GM20000 (cell line): Measurements from ENCODE around the gene EPB41L1.
A peak's percentile ranks its signal among the peaks of the same experiment; 100 is the strongest.

Experiments
- DNase-seq: peaks from one replicate; pipeline ENCODE4 v3.0.0; 2012; ENCODE audit warnings: low spot score
- TF ChIP-seq, protein P1 (sequence below): IDR thresholded peaks from 2 replicates; pipeline ENCODE4 v1.5.1; 2012; ENCODE audit warnings: mild to moderate bottlenecking, control low read depth; ENCODE audit errors: extremely low read depth, missing control alignments

EPB41L1 gene

DNA sequence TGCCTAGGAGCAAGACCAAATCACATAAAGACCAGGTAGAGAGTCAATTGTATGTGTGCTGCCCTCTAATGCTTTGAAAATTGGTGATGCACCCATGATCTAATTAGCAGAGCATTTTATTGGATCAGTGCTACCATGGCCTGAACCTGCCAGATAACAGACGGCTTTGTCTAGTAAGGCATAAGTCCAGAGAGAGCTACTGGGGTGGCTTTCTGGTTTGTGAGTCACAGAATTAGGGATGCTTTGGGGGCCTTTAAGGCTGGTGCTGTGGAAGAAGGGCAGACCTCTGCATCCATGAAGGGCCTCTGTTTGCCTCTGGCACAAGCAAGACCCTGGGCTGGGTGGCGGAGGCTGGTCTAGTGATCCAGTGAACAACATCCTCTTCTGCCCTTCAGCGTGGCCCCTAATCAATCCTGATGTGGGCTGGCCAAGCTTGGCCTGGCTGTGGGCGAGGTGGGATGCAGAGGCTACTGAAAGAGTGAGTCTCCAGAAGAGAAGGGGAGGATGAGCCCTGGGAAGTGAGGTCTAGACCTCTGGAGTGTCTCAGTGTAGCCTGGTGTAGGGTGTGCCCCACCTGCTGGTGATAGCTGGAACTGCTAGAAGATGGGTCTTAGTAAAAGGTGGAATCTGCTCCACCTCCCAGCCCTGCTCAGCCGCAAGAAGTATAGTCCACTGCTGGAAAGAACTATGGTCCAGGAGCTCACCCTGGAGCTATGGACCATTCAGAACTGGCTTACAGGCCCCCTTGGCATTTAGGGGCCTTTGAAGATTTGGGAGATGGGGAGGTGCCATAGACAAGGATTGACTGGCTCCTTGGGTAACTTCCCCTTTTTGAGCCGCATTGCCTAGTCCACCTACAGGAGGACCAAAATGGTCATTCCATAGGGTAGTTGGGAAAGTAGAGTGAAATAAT is 45.1 kb downstream of the EPB41L1 start:
- DNase-seq, result peak; percentile 80
- TF ChIP-seq, protein P1, sequence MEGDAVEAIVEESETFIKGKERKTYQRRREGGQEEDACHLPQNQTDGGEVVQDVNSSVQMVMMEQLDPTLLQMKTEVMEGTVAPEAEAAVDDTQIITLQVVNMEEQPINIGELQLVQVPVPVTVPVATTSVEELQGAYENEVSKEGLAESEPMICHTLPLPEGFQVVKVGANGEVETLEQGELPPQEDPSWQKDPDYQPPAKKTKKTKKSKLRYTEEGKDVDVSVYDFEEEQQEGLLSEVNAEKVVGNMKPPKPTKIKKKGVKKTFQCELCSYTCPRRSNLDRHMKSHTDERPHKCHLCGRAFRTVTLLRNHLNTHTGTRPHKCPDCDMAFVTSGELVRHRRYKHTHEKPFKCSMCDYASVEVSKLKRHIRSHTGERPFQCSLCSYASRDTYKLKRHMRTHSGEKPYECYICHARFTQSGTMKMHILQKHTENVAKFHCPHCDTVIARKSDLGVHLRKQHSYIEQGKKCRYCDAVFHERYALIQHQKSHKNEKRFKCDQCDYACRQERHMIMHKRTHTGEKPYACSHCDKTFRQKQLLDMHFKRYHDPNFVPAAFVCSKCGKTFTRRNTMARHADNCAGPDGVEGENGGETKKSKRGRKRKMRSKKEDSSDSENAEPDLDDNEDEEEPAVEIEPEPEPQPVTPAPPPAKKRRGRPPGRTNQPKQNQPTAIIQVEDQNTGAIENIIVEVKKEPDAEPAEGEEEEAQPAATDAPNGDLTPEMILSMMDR, result peak; percentile 86

- DNase-seq, result no peak
- TF ChIP-seq, protein P1, result no peak
Observed at GRCh38 chr20:36200451-36200850, 45.9 kb downstream of the EPB41L1 start.

DNA sequence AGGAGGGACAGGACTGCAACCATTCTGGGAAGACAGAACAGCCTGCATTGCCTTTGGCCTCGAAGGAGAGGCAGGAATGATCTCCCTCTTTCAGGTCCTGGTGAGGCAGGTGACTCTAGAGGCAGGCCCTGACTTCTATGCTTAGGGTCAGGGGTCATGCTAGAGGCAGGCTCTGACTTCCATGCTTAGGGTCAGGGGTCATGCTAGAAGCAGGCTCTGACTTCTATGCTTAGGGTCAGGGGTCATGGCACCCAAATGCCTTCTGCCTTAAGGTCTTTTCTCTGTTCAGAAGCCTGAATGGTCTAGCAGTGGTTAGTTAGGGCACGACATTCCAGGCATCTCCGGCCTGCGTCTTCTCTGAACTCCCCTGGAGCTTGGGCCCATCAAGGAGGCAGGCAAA is 46.7 kb downstream of the EPB41L1 start:
- no peak for DNase-seq
- TF ChIP-seq, protein P1, result no peak

DNA sequence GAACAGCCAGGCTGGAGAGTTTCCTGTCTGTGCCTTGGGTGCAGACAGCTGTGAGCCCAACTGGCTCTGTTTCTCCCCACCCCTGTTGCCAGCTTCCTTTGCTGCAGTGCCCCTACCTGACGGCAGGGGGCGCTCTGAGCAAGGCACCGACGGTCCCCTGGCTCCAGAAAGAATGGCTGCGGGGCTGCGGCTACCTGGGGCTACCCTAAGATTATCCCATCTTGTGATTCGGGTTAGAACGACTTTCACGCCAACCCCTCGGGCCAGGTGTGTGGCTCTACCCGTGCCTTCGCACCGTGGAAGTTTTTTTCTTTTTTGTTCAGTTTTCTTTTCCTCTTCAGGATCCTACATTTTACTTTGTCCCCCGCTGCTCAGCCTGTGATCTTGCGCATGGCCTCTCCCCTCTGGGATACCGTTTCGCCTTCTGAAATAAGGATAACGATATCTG is 48.4 kb downstream of the EPB41L1 start:
- DNase-seq, result peak; percentile 84
- TF ChIP-seq, protein P1, result peak; percentile 97

GRCh38 chr20:36203861-36204260 is 49.3 kb downstream of the EPB41L1 start:
- TF ChIP-seq, protein P1, result no peak

DNA sequence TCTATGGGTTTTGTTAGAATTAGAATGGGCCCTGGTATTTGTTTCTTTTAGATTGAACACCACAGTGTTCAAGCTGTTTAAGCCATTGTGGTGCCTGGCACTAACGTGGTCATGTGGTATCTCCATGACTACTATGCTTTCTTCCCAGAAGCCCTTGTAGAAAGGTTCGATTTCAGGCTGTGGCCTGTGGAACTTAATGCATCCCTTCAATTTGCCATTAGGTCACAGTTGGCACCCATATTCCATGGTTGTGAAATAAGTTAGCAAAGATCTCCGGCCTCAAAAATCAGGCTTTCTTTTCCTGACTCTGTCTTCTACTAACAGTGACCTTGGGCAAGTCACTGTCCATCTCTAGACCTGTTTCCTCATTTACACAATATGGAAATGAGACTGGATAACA is 50.5 kb downstream of the EPB41L1 start:
- TF ChIP-seq, protein P1, result no peak
- DNase-seq, result no peak

More at GRCh38 chr20:36203861-36204260, 49.3 kb downstream of the EPB41L1 start:
- DNase-seq, result no peak

DNA sequence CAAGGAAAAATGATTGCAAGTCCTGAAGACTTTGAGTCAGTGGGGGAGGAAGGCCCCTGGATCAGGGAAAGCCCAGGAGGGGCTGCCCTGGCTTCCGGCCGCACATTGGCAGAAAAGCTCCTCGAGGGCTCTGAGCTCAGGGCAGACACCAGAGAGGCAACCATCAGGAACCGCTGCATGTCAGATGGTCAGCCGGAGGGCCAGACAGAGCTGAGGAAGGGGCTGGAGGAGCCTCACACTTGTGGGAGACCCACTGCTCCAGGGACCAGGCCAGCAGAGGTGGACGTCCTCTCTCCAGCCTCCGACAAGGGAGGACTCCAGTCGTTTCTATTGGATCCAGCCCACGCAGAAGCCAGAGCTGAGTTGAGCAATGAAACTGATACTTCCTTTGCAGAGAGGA is 51.5 kb downstream of the EPB41L1 start:
- TF ChIP-seq, protein P1, result no peak
- no peak for DNase-seq
